ENCODE results near the gene TRAP1. TPM values are rescaled to one million over a fixed set of nuclear protein-coding genes. Genes with fewer than 3 reads are reported as not detected.
"Not testable (repeated sequence)": the region's sequence is repeated elsewhere in the genome, so short reads cannot be mapped to it uniquely, and the experiment has no call there.

The TRAP1 gene
- total RNA-seq, 1 donor from 2014 or later = 134 TPM

DNA sequence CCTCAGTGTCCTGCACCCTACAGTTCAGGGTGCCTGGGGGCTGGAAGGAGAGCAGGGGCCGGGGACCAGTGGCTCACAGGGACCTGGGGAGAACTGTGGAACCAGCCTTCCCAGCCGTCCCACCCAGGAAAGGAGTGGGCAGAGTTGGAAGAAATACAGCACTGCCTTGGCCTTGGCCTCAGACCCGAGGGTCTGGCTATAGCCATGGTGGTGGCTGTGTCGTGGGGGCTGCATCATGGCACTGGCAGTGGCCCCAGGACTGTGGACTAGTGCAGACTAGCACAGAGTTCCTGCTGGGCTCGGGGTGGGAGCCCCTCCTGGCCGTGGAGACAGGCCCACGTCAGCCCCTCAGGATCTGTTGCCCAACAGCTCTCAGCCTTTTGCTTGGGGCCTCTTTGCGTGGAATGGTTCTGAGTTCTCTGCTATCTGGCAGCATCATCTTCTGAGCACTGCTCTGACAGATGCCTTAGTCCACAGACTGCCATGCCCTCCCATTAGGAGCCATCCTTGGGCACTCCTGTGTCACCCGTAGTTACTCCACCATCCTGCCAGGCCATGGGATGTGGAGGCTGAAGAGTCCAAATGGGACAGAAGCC is 75.4 kb downstream of the TRAP1 start:
- no peak for ATAC-seq
- no peak for DNase-seq (ENCODE audit: missing footprints)
- intact Hi-C loops (cut with DNase I) = no loop called here

DNA sequence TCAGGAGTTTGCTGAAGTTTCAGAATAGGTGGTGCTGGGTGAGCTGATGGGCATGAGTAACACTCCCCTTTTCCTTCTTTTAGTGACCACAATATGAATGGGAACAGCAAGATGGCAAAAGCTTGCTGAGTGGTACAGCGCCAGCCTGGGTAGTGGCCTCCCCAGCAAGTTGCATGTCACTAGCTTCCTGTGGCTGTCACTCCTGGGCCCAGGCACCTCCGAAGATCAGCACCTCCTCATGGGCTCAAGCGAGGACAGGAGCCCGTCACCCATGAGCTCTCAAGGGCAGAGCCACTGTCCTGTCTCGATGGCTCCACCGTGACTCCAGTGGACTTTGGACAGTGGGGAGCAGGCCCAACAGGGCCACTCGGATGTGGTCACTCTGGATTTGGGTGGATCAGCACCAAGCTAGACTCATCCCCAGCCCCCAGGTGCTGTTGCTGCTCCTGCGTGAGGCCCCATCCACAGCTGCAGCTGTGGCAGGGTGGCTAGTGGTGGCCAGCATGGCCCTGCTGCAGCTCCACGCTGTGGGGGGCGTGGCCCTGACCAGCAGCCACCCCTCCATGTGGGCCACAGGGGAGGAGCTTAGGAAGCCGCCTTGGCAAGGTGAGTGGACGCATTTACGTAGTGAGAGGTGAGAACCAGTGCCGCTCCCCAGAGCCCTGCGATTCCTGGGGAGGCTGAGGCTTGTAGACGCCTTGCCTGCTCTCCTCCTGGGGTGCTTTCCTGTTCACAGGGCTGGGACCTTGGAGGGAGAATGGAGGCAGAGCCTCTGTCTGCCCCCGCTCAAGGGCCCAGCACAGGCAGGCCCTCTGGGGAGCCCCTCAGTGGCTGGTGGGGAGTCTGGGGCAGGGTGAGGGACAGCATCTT is 76.5 kb downstream of the TRAP1 start:
- ATAC-seq (no peak), DNase-seq (ENCODE audit: missing footprints) (no peak)
- intact Hi-C loops (cut with DNase I) = no loop called here

DNA sequence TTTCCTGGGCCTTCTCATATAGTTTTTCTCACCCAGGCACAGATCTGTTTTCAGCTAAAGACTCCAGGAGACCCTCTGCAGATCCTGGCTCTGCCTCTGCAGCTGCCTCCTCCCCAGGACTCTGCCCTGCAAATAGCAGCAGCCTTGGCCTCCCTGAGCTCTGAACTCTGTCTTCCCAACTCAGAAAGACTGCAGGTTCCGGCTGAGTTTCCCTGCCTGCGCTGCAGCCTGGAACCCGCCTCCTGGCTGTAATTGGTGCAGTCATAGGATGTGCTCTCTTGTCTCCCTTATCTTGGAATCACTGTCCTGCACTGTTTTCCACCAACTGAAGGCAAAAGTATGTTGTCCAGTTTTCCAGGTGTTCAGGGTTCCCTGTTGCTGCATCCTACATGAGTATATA is 77.1 kb downstream of the TRAP1 start:
- ATAC-seq (no peak), DNase-seq (ENCODE audit: missing footprints) (no peak)
- intact Hi-C loops (cut with DNase I) = no loop called here

DNA sequence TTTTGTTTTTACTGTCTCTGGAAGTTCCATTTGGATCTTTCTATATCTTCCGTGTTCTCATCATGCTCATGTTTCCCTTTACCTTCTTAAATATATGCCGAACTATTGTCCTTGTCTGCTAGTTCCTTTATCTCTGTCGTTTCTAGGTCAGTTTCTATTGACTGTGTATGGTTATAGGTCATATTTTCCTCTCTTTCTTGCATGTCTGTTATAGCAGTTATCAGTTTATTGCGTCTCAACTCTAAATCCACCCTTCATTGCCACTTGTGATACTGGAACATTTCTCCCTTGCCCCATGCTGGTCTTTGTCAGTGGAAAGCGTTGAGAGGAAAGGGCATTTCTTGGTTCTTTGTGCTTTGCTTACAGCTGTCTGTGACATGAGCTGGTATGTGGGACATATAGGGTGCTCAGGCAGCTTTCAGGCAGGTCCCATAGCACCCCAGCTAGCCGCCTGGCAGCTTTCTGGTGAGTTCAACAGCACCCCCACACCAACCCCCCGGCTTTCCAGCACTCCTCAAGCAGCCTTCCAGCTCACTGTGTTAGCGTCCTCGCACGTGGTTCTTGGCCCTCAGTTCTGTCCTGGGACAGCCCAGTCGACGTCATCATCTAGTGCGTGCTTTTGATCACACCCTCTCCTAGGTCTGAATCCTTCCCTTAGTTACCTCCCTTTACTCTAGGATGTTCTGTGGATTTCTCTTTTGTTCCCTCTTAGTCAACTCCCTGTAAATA is 78.2 kb downstream of the TRAP1 start:
- ATAC-seq = no peak
- intact Hi-C loops (cut with DNase I) = no loop called here

DNA sequence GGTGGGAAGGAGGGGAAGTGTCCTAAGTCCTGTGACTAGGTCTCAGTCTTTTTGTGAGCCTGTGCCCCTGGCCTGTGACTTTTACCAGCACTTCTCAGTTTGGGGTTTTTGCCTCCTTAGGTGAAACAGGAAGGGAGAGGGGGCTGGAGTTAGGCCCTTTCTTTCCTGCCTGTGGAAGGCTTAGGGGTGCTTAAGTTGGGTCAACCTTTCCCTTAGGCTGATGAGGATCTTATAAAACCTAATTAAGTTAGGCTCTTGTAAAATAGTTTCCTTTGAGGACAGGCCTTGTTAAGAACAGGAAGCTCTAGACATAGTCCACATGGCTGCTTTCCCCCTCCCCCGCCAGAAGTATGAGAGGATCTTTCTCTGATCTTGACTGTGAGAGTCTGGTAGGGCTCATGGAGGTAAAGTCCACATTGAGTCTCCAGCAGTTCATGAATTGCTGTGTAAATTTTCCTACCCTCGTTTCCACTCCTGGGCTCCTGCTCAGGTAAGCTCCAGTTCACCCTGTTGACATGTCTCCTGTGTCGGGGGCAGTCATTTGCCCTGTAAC is 79.9 kb downstream of the TRAP1 start:
- no peak for DNase-seq (ENCODE audit: missing footprints)
- ATAC-seq = no peak
- intact Hi-C loops (cut with DNase I) = no loop called here

More for the DNA sequence above, 78.2 kb downstream of the TRAP1 start:
- no peak for DNase-seq (ENCODE audit: missing footprints)

DNA sequence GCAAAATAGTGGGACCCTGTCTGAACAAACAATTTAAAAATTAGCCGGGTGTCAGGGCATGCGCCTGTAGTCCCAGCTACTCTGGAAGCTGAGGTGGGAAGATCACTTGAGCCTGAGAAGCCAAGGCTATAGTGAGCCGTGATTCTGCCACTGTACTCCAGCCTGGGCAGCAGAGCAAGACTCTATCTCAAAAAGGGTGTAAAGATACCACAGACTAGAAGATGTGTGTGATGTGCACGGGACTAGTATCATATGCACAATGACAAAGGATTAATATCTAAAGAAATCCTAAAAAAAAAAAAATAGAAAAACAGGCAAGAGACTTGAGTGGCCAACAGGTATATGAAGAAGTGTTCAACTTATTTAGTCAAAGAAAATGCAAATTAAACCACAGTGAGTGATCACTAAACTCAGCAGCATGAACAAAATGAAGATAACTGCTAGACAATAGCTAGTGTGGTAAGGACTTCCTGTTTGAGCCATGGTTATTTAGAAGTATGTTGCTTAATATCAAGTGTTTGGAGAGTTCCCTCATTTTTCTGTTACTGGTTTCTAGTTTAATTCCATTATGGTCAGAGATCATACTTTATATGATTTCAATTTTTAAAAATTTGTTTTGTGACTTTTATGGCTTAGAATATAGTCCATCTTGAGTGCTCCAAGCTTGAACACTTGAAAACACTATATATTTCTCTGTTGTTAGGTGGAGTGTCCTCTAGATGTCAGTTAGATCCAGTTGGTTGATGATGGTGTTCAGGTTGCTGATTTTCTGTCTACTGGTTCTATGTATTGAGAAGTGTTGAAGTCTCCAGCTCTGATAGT is 91.2 kb downstream of the TRAP1 start:
- ATAC-seq (no peak), DNase-seq (ENCODE audit: missing footprints) (no peak)
- intact Hi-C loops (cut with DNase I) = no loop called here

DNA sequence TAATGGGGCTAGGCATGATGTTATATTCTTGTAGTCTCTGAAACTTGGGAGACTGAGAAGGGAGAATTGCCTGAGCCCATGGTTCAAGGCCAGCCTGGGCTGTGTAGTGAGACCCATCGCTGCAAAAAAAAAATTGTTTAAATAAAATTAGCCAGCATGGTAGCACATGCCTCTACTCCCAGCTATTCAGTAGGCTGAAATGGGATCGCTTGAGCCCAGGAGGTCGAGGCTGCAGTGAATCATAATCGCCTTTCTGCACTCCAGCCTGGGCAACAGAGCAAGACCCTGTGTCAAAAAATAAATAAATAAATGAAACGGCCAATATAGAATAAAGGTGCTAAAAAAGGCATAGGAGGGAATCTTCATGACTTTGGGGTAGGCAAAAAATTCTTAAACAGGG is 92.0 kb downstream of the TRAP1 start:
- DNase-seq (ENCODE audit: missing footprints) (no peak), ATAC-seq (no peak)
- intact Hi-C loops (cut with DNase I) = no loop called here

DNA sequence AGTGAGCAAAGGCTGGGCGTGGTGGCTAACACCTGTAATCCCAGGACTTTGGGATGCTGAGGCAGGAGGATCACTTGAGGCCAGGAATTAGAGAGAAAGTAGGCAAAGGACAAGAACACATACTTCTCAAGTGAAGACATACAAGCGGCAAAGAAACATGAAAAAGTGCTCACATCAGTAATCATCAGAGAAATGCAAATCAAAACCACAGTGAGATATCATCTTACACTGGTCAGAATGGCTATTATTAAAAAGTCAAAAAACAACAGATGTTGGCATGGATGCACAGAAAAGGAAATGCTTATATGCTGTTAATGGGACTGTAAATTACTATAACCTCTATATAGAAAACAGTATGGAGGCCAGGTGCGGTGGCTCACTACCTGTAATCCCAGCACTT is 93.7 kb downstream of the TRAP1 start:
- DNase-seq (ENCODE audit: missing footprints) = no peak
- intact Hi-C loops (cut with DNase I) = no loop called here
- no peak for ATAC-seq

DNA sequence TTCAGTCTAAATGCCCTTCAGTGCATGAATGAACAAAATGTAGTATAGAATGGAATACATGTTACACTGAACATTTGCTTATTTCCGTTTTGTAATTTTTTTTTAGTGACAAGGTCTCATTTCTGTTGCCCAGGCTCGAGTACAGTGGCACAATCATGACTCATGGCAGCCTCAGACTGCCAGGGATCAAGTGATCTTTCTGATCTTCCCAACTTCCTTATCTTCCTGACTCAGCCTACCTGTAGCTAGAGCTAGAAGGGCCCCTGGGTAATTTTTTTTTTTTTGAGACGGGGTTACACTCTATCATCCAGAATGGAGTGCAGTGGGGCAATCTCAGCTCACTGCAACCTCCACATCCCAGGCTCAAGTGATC is 98.6 kb downstream of the TRAP1 start:
- ATAC-seq = no peak
- no peak for DNase-seq (ENCODE audit: missing footprints)
- intact Hi-C loops (cut with DNase I) = no loop called here

DNA sequence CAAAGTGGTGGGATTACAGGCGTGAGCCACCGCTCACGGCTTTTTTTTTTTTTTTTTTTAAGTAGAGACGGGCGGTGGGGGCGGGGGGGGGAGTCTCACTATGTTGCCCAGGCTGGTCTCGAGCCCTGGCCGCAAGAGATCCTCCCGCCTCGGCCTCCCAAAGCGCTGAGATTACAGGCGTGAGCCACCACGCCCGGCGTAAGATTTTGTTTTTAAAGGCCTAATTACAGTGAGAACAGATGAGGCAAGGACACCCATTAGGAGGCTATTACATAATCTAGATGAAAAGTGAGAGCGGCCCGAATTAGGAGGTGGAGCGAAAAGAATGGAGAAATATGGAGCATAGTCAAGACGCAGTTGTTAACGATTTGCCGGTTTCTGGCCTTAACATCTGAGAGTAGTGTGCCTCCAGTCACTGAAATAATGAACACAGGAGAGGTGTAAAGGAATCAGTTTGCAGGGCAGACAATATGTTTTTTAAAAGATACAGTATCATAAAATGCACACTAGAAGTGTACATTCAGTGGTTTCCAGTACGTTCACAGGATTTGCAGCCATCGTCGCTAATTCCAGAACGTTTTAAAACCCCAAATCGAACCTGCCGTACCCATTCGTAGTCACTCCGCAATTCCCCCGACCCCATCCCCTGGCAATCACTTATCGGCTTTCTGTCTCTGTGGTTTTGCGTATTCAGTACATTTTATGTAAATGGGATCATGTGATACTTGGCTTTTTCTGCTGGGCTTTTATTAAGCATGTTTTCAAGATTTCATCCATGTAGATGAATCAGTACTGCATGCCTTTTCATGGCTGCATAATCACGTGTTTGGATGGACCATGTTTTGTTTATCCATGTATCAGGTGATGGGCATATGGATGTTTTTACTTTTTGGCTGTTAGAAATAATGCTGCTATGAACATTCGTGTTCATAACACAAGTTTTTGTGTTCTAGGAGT is 104.5 kb downstream of the TRAP1 start:
- DNase-seq (ENCODE audit: missing footprints) = no peak
- intact Hi-C loops (cut with DNase I) = no loop called here
- ATAC-seq = no peak

DNA sequence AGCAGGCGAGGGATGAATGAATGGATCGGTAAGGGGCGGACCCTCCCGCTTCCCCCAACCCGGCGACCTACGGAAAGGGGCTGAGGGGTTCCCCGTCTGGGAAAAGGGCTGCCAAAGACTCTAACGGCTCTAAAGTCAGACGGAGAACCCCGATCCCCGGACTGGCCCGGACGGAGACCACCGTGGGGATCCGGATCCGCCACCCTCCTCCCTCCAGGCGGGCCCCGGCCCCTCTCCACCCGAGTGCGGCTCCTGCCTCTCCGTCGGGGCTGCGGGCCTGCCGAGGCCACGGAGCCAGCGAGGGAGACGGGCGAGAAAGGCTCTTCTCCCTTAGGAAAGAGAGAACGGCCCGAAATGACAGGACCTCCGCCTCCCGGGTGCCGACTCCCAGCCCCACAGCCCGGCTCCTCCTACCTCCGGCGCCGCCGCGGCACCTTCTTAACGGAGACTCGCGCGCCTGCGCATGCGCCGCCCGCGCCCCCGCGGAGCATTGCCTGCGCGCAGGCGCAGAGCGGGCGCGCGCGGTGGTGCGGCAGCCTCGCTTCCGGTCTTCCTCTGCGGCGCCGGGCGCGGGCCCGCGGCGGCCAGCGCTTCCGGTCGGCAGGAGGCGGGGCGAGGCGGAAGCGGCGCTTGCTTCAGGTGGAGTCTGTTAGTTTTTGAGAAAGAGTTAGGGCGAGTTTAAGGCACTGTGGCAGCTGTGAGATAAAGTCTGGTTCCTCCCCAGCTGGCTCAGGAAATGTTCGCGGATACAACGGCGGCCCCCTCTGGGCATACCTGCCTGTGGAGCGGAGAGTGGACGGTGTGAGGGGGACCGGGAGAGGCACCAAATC is 106.0 kb downstream of the TRAP1 start, which contains the start of gene SLX4:
TSS of gene SLX4 (minus strand) at position 461 of the 830 bp plus-strand sequence. CDS start 2,642 bp downstream, outside the sequence.
- intact Hi-C loops (cut with DNase I) = loop anchor here (1.0 kb wide), 1 partner anchor 84 kb away; no protein-coding TSS in a partner anchor

DNA sequence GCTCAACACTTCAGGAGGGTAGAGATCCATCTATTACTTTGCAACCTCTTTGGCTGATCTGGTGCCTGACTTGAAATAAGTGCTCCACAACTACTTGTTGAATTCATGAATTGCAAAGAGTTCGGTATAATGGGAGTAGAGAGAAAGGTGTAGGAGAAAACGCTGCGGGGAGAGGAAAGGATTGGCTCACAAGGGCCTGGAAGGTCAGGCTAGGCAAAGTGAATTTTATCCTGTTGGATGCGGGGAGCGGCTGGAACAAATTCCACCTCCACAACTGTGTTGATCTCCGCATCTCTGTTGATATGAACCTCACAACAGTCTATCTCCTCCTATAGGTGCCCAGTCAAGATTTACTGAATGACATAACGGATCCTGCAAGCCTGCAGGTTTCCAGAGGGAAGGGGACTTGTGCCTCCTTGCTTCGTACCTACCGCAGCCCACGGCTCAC is 106.6 kb downstream of the TRAP1 start:
- ATAC-seq (no peak), DNase-seq (ENCODE audit: missing footprints) (no peak)
- intact Hi-C loops (cut with DNase I) = loop anchor here (1.0 kb wide), 1 partner anchor 83 kb away; no protein-coding TSS in a partner anchor

More for the DNA sequence above, 106.0 kb downstream of the TRAP1 start, which contains the start of gene SLX4:
- ATAC-seq (peak; percentile 98), DNase-seq (ENCODE audit: missing footprints) (peak; percentile 96)

DNA sequence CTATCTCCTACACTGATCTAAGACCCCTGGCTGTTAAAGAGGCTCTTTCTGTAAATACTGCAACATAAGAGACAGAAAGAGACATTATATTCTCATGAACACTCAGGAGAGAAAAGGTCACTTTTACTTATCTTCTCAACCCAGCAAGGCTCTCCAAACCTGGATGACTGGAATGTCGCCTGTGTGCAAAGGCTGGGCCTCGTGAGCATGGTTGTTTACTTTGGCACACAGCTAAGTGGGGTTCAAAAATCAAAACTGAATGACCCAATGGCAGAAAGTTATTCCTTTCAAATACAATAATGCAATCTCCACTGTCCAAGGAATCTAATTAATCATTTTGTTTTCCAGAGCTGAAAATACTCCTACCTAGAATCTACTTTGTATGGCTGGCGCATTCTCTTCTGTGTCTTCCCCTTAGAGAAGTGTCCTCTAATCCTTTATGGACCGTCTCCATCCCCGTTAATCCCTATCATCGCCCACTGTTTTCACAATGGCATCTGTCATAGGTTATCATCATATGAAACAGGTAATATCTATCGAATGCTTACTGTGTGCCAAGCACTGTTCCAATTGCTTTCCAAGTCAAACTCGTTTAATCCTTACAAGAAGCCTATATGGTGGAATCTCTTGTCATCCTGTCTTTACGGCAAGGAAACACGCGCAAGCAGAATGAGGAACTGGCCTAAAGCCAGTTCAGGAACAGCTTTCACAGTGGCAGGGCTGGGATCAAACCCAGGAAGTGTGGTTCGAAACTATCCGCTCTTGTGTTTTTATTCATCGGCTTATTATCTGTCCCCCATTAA is 107.2 kb downstream of the TRAP1 start:
- DNase-seq (ENCODE audit: missing footprints) (no peak), ATAC-seq (no peak)
- intact Hi-C loops (cut with DNase I) = no loop called here

DNA sequence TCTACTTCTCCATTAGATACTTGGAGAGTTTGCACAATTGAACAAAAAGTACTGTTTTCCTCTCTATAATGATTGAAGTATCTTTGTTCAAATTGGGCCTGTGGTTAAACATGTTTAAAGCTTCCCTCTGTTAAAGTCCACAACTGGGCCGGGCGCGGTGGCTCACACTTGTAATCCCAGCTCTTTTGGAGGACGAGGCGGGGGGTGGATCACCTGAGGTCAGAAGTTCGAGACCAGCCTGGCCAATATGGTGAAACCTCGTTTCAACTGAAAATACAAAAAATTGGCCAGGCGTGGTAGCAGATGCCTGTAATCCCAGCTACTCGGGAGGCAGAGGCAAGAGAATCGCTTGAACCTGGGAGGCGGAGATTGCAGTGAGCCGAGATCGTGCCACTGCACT is 108.3 kb downstream of the TRAP1 start:
- DNase-seq (ENCODE audit: missing footprints); ATAC-seq; intact Hi-C loops (cut with DNase I): not testable (repeated sequence)

DNA sequence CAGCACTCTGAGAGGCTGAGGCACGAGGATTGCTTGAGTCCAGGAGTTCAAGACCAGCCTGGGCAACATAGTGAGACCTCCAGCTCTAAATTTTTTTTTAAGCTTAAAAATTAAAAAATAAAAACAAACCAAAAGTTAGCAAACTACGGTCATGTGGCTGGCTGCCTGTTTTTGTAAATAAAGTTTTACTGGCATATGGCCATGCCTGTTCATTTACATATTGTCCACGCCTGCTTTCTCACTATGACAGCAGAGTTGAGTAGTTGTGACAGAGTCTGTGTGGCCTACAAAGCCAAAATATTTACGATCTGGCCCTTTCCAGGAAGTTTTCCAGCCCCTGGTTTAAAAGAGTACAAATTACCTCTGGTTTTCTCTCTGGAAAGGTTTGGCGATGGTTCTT is 109.3 kb downstream of the TRAP1 start:
- intact Hi-C loops (cut with DNase I) = no loop called here
- ATAC-seq (no peak), DNase-seq (ENCODE audit: missing footprints) (no peak)

Data from Right ventricle myocardium inferior (tissue), 1 donor.